GM23248 (cell line): Measurements from ENCODE around the gene DUOX2.

Experiments
- EZH2 ChIP-seq: fragments of 200-600 bp; sonication (generic); IDR thresholded peaks from 2 replicates; pipeline ENCODE4 v1.6.1; 2018; ENCODE audit warnings: antibody characterized with exemption, mild to moderate bottlenecking; ENCODE audit not compliant: insufficient read depth, poor library complexity, severe bottlenecking
- EZH2phosphoT487 ChIP-seq: fragments of 200-600 bp; sonication (generic); IDR thresholded peaks from 2 replicates; pipeline ENCODE4 v1.6.1; 2018; ENCODE audit warnings: antibody characterized with exemption, moderate library complexity, mild to moderate bottlenecking, low read depth; ENCODE audit not compliant: insufficient read depth

GRCh38 chr15:45151998-45152828 is 38.2 kb upstream of the DUOX2 start:
- TF ChIP-seq EZH2 (no peak), EZH2phosphoT487 (no peak)
